Stomach (tissue), 4 donors: ENCODE data around the gene EML3.

Source experiments
- CTCF ChIP-seq, 7 experiments: fragments of 450-650 bp in 4 of 7; fragments of 200-600 bp in 3 of 7; sonication (generic) in 3 of 7; IDR thresholded peaks; one replicate each; pipeline ENCODE4 v1.5.1; 2016 to 2019; ENCODE audit warnings: antibody characterized with exemption in 7 of 7, control low read depth in 2 of 7, mild to moderate bottlenecking in 1 of 7
- POLR2A ChIP-seq, 4 donors: fragments of 450-650 bp; IDR thresholded peaks; one replicate each; pipeline ENCODE4 v1.6.1; 2016; ENCODE audit warnings: antibody characterized with exemption in 4 of 4, control low read depth in 2 of 4, mild to moderate bottlenecking in 1 of 4, moderate library complexity in 1 of 4
- POLR2AphosphoS5 ChIP-seq, 3 donors: sonication (generic); formaldehyde crosslinking; IDR thresholded peaks; one replicate each; pipeline ENCODE4 v1.6.1; 2016; ENCODE audit warnings: antibody characterized with exemption in 3 of 3

DNA sequence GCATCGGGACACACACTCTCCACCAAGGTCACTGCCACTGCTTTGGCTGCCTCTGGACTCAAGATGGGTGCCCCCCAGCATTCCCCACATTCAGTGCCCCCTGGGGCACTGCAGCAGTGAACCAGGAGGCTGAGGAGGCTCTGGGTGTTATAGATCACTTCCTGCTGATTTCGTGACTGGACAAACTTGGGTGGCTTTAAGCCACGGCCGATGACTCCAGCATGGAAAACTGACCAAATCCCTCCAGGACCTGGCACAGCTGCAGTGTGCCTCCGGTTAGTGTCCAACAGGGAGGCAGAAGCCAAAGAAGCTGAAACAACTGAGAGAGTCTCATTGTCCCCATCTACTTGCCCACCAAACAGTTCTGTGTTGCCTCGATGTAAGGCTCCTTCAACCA, 35.0 kb upstream of the EML3 start:
- TF ChIP-seq CTCF (IDR thresholded peaks at IDR 0.05) (no peak), POLR2A (IDR thresholded peaks at IDR 0.05) (no peak), POLR2AphosphoS5 (IDR thresholded peaks at IDR 0.05) (no peak)
